Spleen (tissue), 11 donors: ENCODE results near the gene ATF6. TPM values are rescaled to one million over a fixed set of nuclear protein-coding genes. Genes with fewer than 3 reads are reported as not detected.
A peak's percentile ranks its signal among the peaks of the same experiment; 100 is the strongest.

Experiments used
- DNase-seq: peaks from one replicate; pipeline ENCODE4 v3.0.0-alpha.2; 2020
- H3K27ac ChIP-seq, 8 donors: fragments of 200-600 bp; sonication (generic) in 7 of 8; 1 replicate in 4 of 8; 2 replicates in 4 of 8; pipeline versions ENCODE4 v1.5.0 to v1.8.0; 2016 to 2021; ENCODE audit warnings: inconsistent platforms in 4 of 8, mild to moderate bottlenecking in 4 of 8, moderate library complexity in 1 of 8
- H3K27me3 ChIP-seq, 7 donors: fragments of 200-600 bp; sonication (generic) in 6 of 7; replicated peaks in 1 of 7; 1 replicate in 4 of 7; 2 replicates in 3 of 7; pipeline versions ENCODE4 v1.5.0 to v1.8.0; 2016 to 2021; ENCODE audit warnings: inconsistent platforms in 3 of 7, mild to moderate bottlenecking in 1 of 7
- H3K36me3 ChIP-seq, 6 donors: fragments of 200-600 bp; sonication (generic) in 5 of 6; 1 replicate in 4 of 6; 2 replicates in 2 of 6; pipeline versions ENCODE4 v1.5.0 to v1.8.0; 2016 to 2021; ENCODE audit warnings: inconsistent platforms in 2 of 6
- H3K4me1 ChIP-seq, 6 donors: fragments of 200-600 bp; sonication (generic) in 5 of 6; 1 replicate in 3 of 6; 2 replicates in 3 of 6; pipeline versions ENCODE4 v1.5.0 to v1.8.0; 2016 to 2021; ENCODE audit warnings: inconsistent platforms in 3 of 6
- H3K4me3 ChIP-seq, 8 donors: fragments of 200-600 bp; sonication (generic) in 7 of 8; 1 replicate in 4 of 8; 2 replicates in 4 of 8; pipeline versions ENCODE4 v1.5.0 to v1.8.0; 2016 to 2021; ENCODE audit warnings: inconsistent platforms in 4 of 8, mild to moderate bottlenecking in 4 of 8, moderate library complexity in 2 of 8
- H3K9me3 ChIP-seq, 8 donors: fragments of 200-600 bp; sonication (generic) in 7 of 8; 1 replicate in 4 of 8; 2 replicates in 4 of 8; pipeline versions ENCODE4 v1.5.0 to v1.8.0; 2016 to 2021; ENCODE audit warnings: inconsistent platforms in 4 of 8
- POLR2A ChIP-seq, 3 donors: fragments of 450-650 bp; IDR thresholded peaks; one replicate each; pipeline ENCODE4 v1.5.1; 2017; ENCODE audit warnings: antibody characterized with exemption in 3 of 3, mild to moderate bottlenecking in 1 of 3
- POLR2AphosphoS5 ChIP-seq, 3 donors: sonication (generic); formaldehyde crosslinking; IDR thresholded peaks; one replicate each; pipeline ENCODE4 v1.5.1; 2017; ENCODE audit warnings: antibody characterized with exemption in 3 of 3
- WGBS, 5 donors: extraction: QIAGEN DNeasy Blood & Tissue Kit in 3 of 5; methylation state at CpG; one replicate each; pipeline versions ENCODE4 v1.1.5 to v1.1.7; 2013 to 2018; 5-methylcytosine and 5-hydroxymethylcytosine counted together
- intact Hi-C: fragments of 100-400 bp; cut with DNase I; formaldehyde crosslinking; loops from one replicate; pipeline ENCODE4 v1.15.0; 2023; ENCODE audit warnings: low total_unique reads
- polyA plus RNA-seq, 3 donors: library from polyadenylated mRNA; stranded (reverse); fragments of 200-250 nt; gene quantifications; one replicate each; pipeline ENCODE4 v1.2.1, GENCODE V29; 2013
- total RNA-seq, 7 donors: library from RNA; depleted of rRNA in 3 of 7; stranded (reverse); fragments of >200 nt in 3 of 7; fragmentation: NEBNext Ultra II Directional in 4 of 7; extraction: Animal tissue kit (Norgen Biotek cat#: 25700) in 4 of 7; gene quantifications; one replicate each; pipeline versions ENCODE4 v1.1.0 to v1.2.1, GENCODE V29; 2016 to 2021
- TF ChIP-seq, protein P1 (sequence below), 11 experiments: fragments of 200-600 bp in 7 of 11; fragments of 450-650 bp in 4 of 11; sonication (generic) in 4 of 11; IDR thresholded peaks in 8 of 11; conservative IDR thresholded peaks in 3 of 11; 1 replicate in 7 of 11; 2 replicates in 4 of 11; pipeline versions ENCODE4 v1.4.0 to v1.8.0; 2016 to 2021; ENCODE audit warnings: antibody characterized with exemption in 11 of 11, inconsistent platforms in 4 of 11, mild to moderate bottlenecking in 1 of 11
- donor health status: healthy with polysubstance abuse.
- donor health status: DM: no; HTN: no; CAD: no; lungs with moderate emphysema.
- donor health status: DM: no; HTN: no; CAD: no.
- donor health status: Bipolar disorder and iron deficiency.
- donor health status: healthy.
- donor health status: DM: no; HTN: no; CAD: no.
- donor health status: DM: yes; HTN: yes; CAD: no.

ATF6 gene
- total and polyA plus RNA-seq, 10 donors: 2.5 to 46.8 (median 33.0) TPM

DNA sequence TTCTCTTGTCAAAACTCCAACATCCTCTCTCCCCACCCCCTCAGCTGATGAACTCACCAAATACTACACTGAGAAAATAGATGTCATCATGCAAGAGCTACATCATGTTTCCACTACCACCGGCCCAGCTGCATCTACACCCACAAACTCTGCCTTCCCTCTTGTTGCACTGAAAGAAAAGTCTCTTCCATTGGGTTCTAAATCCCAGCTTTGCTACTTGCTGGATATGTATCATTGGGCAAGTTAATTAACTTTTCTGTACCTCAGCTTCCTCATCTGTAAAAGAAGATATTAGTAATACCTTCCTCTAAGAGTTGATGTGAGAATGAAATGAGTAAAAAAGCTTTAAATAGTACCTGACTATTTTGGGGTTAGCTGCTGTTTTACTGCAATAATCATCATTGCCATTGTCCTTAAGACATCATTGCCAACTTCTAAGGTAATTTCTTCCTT is 149.0 kb downstream of the ATF6 start:
- H3K36me3 ChIP-seq: peaks cover 0 to 62% (median 29%) of the 10 kb centered on the region in 6 donors
- whole genome bisulfite sequencing, 5 donors: 72 to 83% (median 75%) methylated on average over 1 of the region's 1 CpG
- TF ChIP-seq POLR2A (IDR thresholded peaks at IDR 0.05) (no peak), POLR2AphosphoS5 (IDR thresholded peaks at IDR 0.05) (no peak)
- TF ChIP-seq, protein P1, sequence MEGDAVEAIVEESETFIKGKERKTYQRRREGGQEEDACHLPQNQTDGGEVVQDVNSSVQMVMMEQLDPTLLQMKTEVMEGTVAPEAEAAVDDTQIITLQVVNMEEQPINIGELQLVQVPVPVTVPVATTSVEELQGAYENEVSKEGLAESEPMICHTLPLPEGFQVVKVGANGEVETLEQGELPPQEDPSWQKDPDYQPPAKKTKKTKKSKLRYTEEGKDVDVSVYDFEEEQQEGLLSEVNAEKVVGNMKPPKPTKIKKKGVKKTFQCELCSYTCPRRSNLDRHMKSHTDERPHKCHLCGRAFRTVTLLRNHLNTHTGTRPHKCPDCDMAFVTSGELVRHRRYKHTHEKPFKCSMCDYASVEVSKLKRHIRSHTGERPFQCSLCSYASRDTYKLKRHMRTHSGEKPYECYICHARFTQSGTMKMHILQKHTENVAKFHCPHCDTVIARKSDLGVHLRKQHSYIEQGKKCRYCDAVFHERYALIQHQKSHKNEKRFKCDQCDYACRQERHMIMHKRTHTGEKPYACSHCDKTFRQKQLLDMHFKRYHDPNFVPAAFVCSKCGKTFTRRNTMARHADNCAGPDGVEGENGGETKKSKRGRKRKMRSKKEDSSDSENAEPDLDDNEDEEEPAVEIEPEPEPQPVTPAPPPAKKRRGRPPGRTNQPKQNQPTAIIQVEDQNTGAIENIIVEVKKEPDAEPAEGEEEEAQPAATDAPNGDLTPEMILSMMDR (IDR thresholded peaks at IDR 0.05 in 8 of 11, conservative IDR thresholded peaks at IDR 0.05 in 3 of 11): no peak
- DNase-seq: no peak
- H3K4me3 ChIP-seq: no peak overlapping the region
- no peaks in the 10 kb centered on the region for H3K9me3 ChIP-seq
- H3K4me1 ChIP-seq: peaks cover 0 to 17% (median 0%) of the 10 kb centered on the region in 6 donors
- no peaks in the 10 kb centered on the region for H3K27me3 ChIP-seq
- intact Hi-C loops: no loop called here
- no peak overlapping the region for H3K27ac ChIP-seq

DNA sequence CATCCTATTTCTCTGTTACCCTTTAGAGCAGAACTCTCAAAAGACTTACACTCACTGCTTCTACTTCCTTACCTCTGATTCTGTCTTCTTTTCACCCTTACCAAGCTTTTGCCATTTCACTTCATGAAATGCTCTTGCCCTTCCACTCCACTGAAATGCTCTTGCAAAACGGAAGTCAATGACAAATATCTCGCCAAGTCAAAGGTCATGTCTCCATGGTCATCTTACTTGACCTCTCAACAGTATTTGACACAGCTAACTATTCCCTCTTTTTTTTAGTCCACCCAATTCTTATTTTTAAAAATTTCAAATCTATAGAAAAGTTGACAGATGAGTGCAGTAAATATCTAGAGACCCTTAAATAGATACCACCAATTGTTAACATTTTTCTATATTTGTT is 149.9 kb downstream of the ATF6 start:
- intact Hi-C loops: no loop called here
- no peak for DNase-seq
- WGBS, 5 donors: 68 to 81% (median 77%) methylated on average over 2 of the region's 2 CpGs

DNA sequence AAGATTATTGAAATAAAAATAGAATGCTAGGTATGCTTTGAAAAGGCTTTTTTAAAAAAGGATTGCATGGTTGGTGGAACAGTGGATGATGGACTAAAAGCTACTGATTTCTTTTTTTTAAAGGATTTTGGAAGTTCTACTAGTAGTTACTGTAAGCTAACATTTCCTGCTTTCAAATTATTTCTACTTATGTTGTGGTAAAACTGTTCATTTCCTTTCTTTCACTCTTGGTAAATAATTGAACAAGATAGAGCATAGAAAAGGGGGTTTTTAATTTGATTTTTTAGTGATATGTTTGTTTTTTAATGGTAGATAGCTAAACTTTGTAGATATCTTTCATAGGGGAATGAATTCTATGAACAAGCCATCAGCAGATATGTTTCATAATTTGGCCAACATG is 153.1 kb downstream of the ATF6 start:
- H3K36me3 ChIP-seq: peaks cover 0 to 62% (median 14%) of the 10 kb centered on the region in 6 donors
- H3K27ac ChIP-seq: peak overlapping the region in 1 of 8 donors; percentile 3
- peaks cover 0 to 11% (median 0%) of the 10 kb centered on the region in 6 donors for H3K4me1 ChIP-seq
- intact Hi-C loops: no loop called here
- TF ChIP-seq, protein P1 (IDR thresholded peaks at IDR 0.05 in 8 of 11, conservative IDR thresholded peaks at IDR 0.05 in 3 of 11): no peak
- TF ChIP-seq POLR2A (IDR thresholded peaks at IDR 0.05) (no peak), POLR2AphosphoS5 (IDR thresholded peaks at IDR 0.05) (no peak)
- no peaks in the 10 kb centered on the region for H3K9me3 ChIP-seq
- H3K4me3 ChIP-seq: no peak overlapping the region
- no peaks in the 10 kb centered on the region for H3K27me3 ChIP-seq
- DNase-seq: no peak

More for the DNA sequence above, 149.9 kb downstream of the ATF6 start:
- H3K9me3 ChIP-seq: no peaks in the 10 kb centered on the region
- no peak overlapping the region for H3K27ac ChIP-seq
- TF ChIP-seq, protein P1 (IDR thresholded peaks at IDR 0.05 in 8 of 11, conservative IDR thresholded peaks at IDR 0.05 in 3 of 11): no peak
- TF ChIP-seq POLR2A (IDR thresholded peaks at IDR 0.05): no peak
- TF ChIP-seq POLR2AphosphoS5 (IDR thresholded peaks at IDR 0.05): no peak
- H3K27me3 ChIP-seq: no peaks in the 10 kb centered on the region
- no peak overlapping the region for H3K4me3 ChIP-seq
- peaks cover 0 to 68% (median 29%) of the 10 kb centered on the region in 6 donors for H3K36me3 ChIP-seq
- H3K4me1 ChIP-seq: peaks cover 0 to 11% (median 0%) of the 10 kb centered on the region in 6 donors

DNA sequence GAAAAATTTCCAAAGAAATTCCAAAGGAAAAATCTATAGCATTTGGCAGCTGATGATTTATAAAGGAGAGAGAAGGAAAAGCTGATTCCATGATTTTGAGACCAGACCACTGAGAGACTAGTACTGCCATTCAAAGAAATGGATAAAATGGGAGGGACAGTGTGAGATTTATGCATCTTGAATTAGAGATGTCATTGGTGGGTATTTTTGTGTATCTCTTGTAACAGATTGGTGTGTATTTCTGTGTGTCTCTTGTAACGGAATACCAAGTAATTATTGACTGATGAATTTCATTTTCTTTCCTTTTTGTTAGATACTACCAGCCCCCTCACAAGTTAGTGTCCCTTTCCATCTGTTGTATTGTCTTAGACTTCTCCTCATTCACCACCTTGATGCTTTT is 155.4 kb downstream of the ATF6 start:
- TF ChIP-seq POLR2A (IDR thresholded peaks at IDR 0.05): no peak
- TF ChIP-seq POLR2AphosphoS5 (IDR thresholded peaks at IDR 0.05): no peak
- H3K4me3 ChIP-seq: no peak overlapping the region
- H3K27me3 ChIP-seq: no peaks in the 10 kb centered on the region
- 86 to 100% (median 93%) methylated on average over 1 of the region's 1 CpG for WGBS, 5 donors
- no peak overlapping the region for H3K27ac ChIP-seq
- intact Hi-C loops: no loop called here
- peaks cover 0 to 53% (median 4%) of the 10 kb centered on the region in 6 donors for H3K36me3 ChIP-seq
- H3K4me1 ChIP-seq: peaks cover 0 to 11% (median 0%) of the 10 kb centered on the region in 6 donors
- no peaks in the 10 kb centered on the region for H3K9me3 ChIP-seq
- DNase-seq: no peak
